ENCODE measurements around the gene TGFB2. TPM values are rescaled to one million over a fixed set of nuclear protein-coding genes. Genes with fewer than 3 reads are reported as not detected.

Gene TGFB2
- total and polyA plus RNA-seq, 2 donors (not counting 3 experiments of a cell fraction or from before 2014, with no cell fraction given), result 21.2 to 43.5 TPM

GRCh38 chr1:218349348-218350034, 4.4 kb downstream of the TGFB2 start:
- BruUV-seq (replicated peaks), result no TSS peak
- H3K4me3 ChIP-seq (replicated peaks in 1 of 3; ENCODE audit: insufficient read depth in 1 of 3, low read depth in 1 of 3, low read length in 3 of 3), result peak overlapping the region in 2 of 3 experiments; percentile 20 to 95
- DNase-seq (ENCODE audit: low read depth, low spot score) (peak; percentile 59), FAIRE-seq (no peak)
- CTCF ChIA-PET, result interaction anchor here (0.8 to 2.2 kb wide), 5 partner anchors 9 to 717 kb away, joined by 3 to 9 read pairs (median 5); no protein-coding TSS in a partner anchor
- H3K4me1 ChIP-seq (ENCODE audit: control insufficient read depth, extremely low read depth, insufficient read depth, low read length), result peaks cover 39% of the 10 kb centered on the region
- H3K9ac ChIP-seq (replicated peaks; ENCODE audit: extremely low read depth, insufficient read depth, low read length), result peak overlapping the region; percentile 96
- H3K9me3 ChIP-seq (replicated peaks; ENCODE audit: control insufficient read depth, insufficient read depth, low read length), result no peaks in the 10 kb centered on the region
- H3K27ac ChIP-seq (ENCODE audit: insufficient read depth, low read depth, low read length), result peak overlapping the region; percentile 20
- H4K20me1 ChIP-seq (replicated peaks; ENCODE audit: control insufficient read depth, extremely low read depth, insufficient read depth, low read length), result no peaks in the 10 kb centered on the region
- H3K27me3 ChIP-seq (ENCODE audit: control insufficient read depth in 2 of 2, insufficient read depth in 2 of 2, low read length in 2 of 2), result no peaks in the 10 kb centered on the region
- no peak for TF ChIP-seq FOS (IDR thresholded peaks at IDR 0.05; ENCODE audit: borderline replicate concordance, insufficient read depth, low read length)
- TF ChIP-seq POLR2A (IDR thresholded peaks at IDR 0.05; ENCODE audit: low read depth, low read length), result no peak
- TF ChIP-seq EZH2 (IDR thresholded peaks at IDR 0.05; ENCODE audit: borderline replicate concordance, low read depth, low read length, severe bottlenecking), result no peak
- no peak for TF ChIP-seq POLR2AphosphoS5 (IDR thresholded peaks at IDR 0.05; ENCODE audit: insufficient read depth, low read depth, low read length)
- TF ChIP-seq GATA2 (IDR thresholded peaks at IDR 0.05; ENCODE audit: insufficient read depth, insufficient read length, low read depth, low read length), result no peak
- no peak for TF ChIP-seq JUN (IDR thresholded peaks at IDR 0.05; ENCODE audit: borderline replicate concordance, insufficient read depth, insufficient read length, low read depth)
- TF ChIP-seq MAX (IDR thresholded peaks at IDR 0.05; ENCODE audit: insufficient read depth, insufficient read length), result no peak
- TF ChIP-seq MYC (IDR thresholded peaks at IDR 0.05; ENCODE audit: low read depth, low read length), result no peak
- TF ChIP-seq, protein P1, sequence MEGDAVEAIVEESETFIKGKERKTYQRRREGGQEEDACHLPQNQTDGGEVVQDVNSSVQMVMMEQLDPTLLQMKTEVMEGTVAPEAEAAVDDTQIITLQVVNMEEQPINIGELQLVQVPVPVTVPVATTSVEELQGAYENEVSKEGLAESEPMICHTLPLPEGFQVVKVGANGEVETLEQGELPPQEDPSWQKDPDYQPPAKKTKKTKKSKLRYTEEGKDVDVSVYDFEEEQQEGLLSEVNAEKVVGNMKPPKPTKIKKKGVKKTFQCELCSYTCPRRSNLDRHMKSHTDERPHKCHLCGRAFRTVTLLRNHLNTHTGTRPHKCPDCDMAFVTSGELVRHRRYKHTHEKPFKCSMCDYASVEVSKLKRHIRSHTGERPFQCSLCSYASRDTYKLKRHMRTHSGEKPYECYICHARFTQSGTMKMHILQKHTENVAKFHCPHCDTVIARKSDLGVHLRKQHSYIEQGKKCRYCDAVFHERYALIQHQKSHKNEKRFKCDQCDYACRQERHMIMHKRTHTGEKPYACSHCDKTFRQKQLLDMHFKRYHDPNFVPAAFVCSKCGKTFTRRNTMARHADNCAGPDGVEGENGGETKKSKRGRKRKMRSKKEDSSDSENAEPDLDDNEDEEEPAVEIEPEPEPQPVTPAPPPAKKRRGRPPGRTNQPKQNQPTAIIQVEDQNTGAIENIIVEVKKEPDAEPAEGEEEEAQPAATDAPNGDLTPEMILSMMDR (IDR thresholded peaks at IDR 0.05; ENCODE audit: extremely low read depth in 1 of 2, insufficient read depth in 1 of 2, low read depth in 1 of 2, low read length in 2 of 2), result no peak
- H2AFZ ChIP-seq (ENCODE audit: low read depth, low read length), result no peak overlapping the region
- no peaks in the 10 kb centered on the region for H3K36me3 ChIP-seq (ENCODE audit: control insufficient read depth in 2 of 2, extremely low read depth in 1 of 2, insufficient read depth in 2 of 2, low read length in 2 of 2)
- dilution Hi-C loops (cut with MboI; ENCODE audit: extremely low pct_ligation_motif_present, low sequenced_read_pairs), result no loop called here
- no peaks in the 10 kb centered on the region for H3K9me1 ChIP-seq (replicated peaks; ENCODE audit: control insufficient read depth, extremely low read depth, insufficient read depth, low read length)
- intact Hi-C loops (cut with micrococcal nuclease), result loop anchor here (2.0 to 5.0 kb wide), 6 partner anchors 149 to 978 kb away; no protein-coding TSS in a partner anchor
- POLR2A ChIA-PET, result interaction anchor here (1.6 kb wide), 1 partner anchor 8 kb away, joined by 3 read pairs; no protein-coding TSS in a partner anchor
- no peaks in the 10 kb centered on the region for H3K79me2 ChIP-seq (ENCODE audit: control insufficient read depth, insufficient read depth, low read length)
- peak overlapping the region; percentile 98 for H3K4me2 ChIP-seq (ENCODE audit: insufficient read depth, low read length)
